ENCODE data around the gene MGAT5B.

GRCh38 chr17:76886395-76886794 lies 18.2 kb downstream of the MGAT5B start:
- TF ChIP-seq POLR2A (IDR thresholded peaks at IDR 0.05; ENCODE audit: low read depth, low read length) = no peak
- TF ChIP-seq TAF1 (IDR thresholded peaks at IDR 0.05; ENCODE audit: borderline replicate concordance, low read depth, low read length) = no peak
- no peak for TF ChIP-seq POLR2AphosphoS5 (IDR thresholded peaks at IDR 0.05; ENCODE audit: low read depth, low read length)

All from GM12892 (cell line).